ENCODE measurements around the gene CAPN14. TPM values are rescaled to one million over a fixed set of nuclear protein-coding genes. Genes with fewer than 3 reads are reported as not detected.

The CAPN14 gene
- total RNA-seq, 1 experiment from 2014 or later: not detected

DNA sequence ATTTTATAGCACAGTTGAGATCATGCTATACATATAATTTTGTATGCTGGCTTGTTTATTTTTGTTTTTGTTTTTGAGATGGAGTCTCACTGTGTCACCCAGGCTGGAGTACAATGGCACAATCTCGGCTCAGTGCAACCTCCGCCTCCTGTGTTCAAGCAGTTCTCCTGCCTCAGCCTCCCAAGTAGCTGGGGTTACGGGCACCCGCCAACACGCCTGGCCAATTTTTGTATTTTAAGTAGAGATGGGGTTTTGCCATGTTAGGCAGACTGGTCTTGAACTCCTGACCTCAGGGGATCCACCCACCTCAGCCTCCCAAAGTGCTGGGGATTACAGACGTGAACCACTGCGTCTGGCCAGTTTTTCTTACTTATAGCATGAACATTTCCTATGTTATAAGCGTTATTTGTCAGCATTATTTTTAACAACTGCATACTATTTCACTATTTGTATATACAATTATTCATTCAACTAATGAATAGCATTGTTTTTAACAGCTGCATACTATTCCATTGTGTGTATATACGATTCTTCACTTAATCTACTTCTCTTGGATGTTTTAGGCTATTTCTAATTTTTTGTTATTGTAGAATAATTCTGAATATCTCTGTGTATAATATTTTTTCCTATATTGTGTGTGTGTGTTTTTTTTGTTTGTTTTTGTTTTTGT is 20.2 kb upstream of the CAPN14 start:
- Histone ChIP-seq H3K4me2 (ENCODE audit: low read length) (no peak overlapping the region), H3K27me3 (ENCODE audit: insufficient read depth, low read length) (peaks cover 7% of the 10 kb centered on the region; the same call in 1 of the 2 replicates), H3K36me3 (ENCODE audit: control insufficient read depth in 1 of 2, insufficient read depth in 2 of 2, low read length in 2 of 2) (no peaks in the 10 kb centered on the region), H4K20me1 (ENCODE audit: insufficient read depth) (no peaks in the 10 kb centered on the region), H3K4me3 (replicated peaks in 1 of 2; ENCODE audit: low read depth in 1 of 2, low read length in 2 of 2) (no peak overlapping the region), H3K9me3 (ENCODE audit: control insufficient read depth in 1 of 2, insufficient read depth in 1 of 2, low read depth in 1 of 2, low read length in 2 of 2) (no peaks in the 10 kb centered on the region), H3K4me1 (ENCODE audit: control insufficient read depth in 1 of 2, insufficient read depth in 2 of 2, low read length in 2 of 2) (no peaks in the 10 kb centered on the region), H2AFZ (ENCODE audit: low read depth, low read length, poor library complexity, severe bottlenecking) (no peak overlapping the region), H3K79me2 (ENCODE audit: insufficient read depth, low read length) (no peaks in the 10 kb centered on the region), H3K9ac (ENCODE audit: low read length) (no peak overlapping the region), H3K9me2 (ENCODE audit: insufficient read depth) (no peaks in the 10 kb centered on the region), H3K27ac (ENCODE audit: low read depth, low read length) (no peak overlapping the region)
- CTCF ChIA-PET: no interaction called here
- no TSS peak for BruUV-seq (replicated peaks)
- intact Hi-C loops (cut with micrococcal nuclease): no loop called here
- POLR2A ChIA-PET: no interaction called here
- no peak for DNase-seq (ENCODE audit: low read depth, low spot score)
- TF ChIP-seq, protein P1, sequence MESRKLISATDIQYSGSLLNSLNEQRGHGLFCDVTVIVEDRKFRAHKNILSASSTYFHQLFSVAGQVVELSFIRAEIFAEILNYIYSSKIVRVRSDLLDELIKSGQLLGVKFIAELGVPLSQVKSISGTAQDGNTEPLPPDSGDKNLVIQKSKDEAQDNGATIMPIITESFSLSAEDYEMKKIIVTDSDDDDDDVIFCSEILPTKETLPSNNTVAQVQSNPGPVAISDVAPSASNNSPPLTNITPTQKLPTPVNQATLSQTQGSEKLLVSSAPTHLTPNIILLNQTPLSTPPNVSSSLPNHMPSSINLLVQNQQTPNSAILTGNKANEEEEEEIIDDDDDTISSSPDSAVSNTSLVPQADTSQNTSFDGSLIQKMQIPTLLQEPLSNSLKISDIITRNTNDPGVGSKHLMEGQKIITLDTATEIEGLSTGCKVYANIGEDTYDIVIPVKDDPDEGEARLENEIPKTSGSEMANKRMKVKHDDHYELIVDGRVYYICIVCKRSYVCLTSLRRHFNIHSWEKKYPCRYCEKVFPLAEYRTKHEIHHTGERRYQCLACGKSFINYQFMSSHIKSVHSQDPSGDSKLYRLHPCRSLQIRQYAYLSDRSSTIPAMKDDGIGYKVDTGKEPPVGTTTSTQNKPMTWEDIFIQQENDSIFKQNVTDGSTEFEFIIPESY (IDR thresholded peaks at IDR 0.05; ENCODE audit: extremely low read depth, insufficient replicate concordance, low read length): no peak
- no peak for TF ChIP-seq CBX3 (IDR thresholded peaks at IDR 0.05; ENCODE audit: low read depth)
- no peak for TF ChIP-seq YY1 (IDR thresholded peaks at IDR 0.05; ENCODE audit: extremely low read depth, insufficient replicate concordance, low read depth, low read length)
- no peak for TF ChIP-seq FOSL1 (IDR thresholded peaks at IDR 0.05; ENCODE audit: low read depth)
- ATAC-seq: no peak
- RAD21 ChIA-PET (ENCODE audit: low non-redundant PET in 1 of 2, low total read pairs in 2 of 2, uncharacterized antibody in 2 of 2, unreplicated experiment in 2 of 2): no interaction called here

DNA sequence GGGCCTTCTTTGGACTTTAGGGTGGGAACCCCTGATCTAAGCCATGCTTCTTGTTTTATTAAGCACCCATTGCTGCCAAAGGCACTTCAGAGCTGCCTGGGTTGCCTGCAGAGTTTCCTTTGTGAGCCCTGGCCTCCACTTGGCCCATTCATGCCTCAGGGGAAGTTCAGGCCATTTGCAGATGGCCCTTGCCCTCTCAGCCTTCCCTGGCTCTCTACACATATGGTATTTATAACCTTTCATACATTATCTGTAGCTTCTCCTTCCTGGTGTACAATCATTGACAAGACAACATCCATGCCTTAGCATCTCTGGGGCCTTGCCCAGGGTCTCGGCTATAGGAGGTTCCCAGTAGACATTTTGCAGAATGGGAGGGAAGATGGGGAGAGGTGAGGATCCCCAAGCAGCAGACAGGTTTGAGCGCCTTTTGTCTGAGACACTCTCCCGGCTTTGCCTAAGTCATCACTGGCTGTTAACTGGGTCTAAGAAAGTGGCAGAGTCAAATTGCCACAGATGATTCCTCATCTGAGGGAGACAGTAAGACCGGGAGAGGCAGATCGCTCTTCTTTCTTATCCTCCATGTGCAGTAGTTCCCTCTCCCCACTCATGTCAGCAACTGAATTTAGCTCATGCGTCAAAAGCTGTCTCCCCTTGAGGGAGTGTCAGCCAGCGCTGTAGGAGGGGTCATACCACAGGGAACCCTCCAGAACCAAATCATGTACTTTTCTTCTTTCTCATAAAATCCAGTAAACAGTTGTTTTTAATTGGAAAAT is 19.3 kb upstream of the CAPN14 start:
- ChIA-PET CTCF (no interaction called here), RAD21 (ENCODE audit: low non-redundant PET in 1 of 2, low total read pairs in 2 of 2, uncharacterized antibody in 2 of 2, unreplicated experiment in 2 of 2) (no interaction called here), POLR2A (no interaction called here)
- Histone ChIP-seq H3K36me3 (ENCODE audit: control insufficient read depth in 1 of 2, insufficient read depth in 2 of 2, low read length in 2 of 2) (no peaks in the 10 kb centered on the region), H3K9ac (ENCODE audit: low read length) (no peak overlapping the region), H3K4me2 (ENCODE audit: low read length) (no peak overlapping the region), H3K27me3 (ENCODE audit: insufficient read depth, low read length) (peaks cover 7% of the 10 kb centered on the region; the same call in 1 of the 2 replicates), H2AFZ (ENCODE audit: low read depth, low read length, poor library complexity, severe bottlenecking) (no peak overlapping the region), H3K9me3 (ENCODE audit: control insufficient read depth in 1 of 2, insufficient read depth in 1 of 2, low read depth in 1 of 2, low read length in 2 of 2) (no peaks in the 10 kb centered on the region), H3K4me3 (replicated peaks in 1 of 2; ENCODE audit: low read depth in 1 of 2, low read length in 2 of 2) (no peak overlapping the region), H3K79me2 (ENCODE audit: insufficient read depth, low read length) (no peaks in the 10 kb centered on the region), H3K9me2 (ENCODE audit: insufficient read depth) (no peaks in the 10 kb centered on the region), H3K4me1 (ENCODE audit: control insufficient read depth in 1 of 2, insufficient read depth in 2 of 2, low read length in 2 of 2) (no peaks in the 10 kb centered on the region), H4K20me1 (ENCODE audit: insufficient read depth) (no peaks in the 10 kb centered on the region), H3K27ac (ENCODE audit: low read depth, low read length) (no peak overlapping the region)
- DNase-seq (ENCODE audit: low read depth, low spot score): no peak
- intact Hi-C loops (cut with micrococcal nuclease): no loop called here
- no TSS peak for BruUV-seq (replicated peaks)
- ATAC-seq: no peak
- TF ChIP-seq POLR2AphosphoS5 (IDR thresholded peaks at IDR 0.05; ENCODE audit: low read depth, low read length) (no peak), JUND (IDR thresholded peaks at IDR 0.05) (no peak), CBX3 (IDR thresholded peaks at IDR 0.05; ENCODE audit: low read depth) (no peak), ZNF274 (IDR thresholded peaks at IDR 0.05; ENCODE audit: low read depth, low read length) (no peak), FOSL1 (IDR thresholded peaks at IDR 0.05; ENCODE audit: low read depth) (no peak), POLR2A (IDR thresholded peaks at IDR 0.05; ENCODE audit: borderline replicate concordance, extremely low read depth, insufficient read depth, insufficient read length) (no peak), RAD21 (IDR thresholded peaks at IDR 0.05; ENCODE audit: low read depth) (no peak), MAX (IDR thresholded peaks at IDR 0.05) (no peak), ZFX (IDR thresholded peaks at IDR 0.05) (no peak), CEBPB (IDR thresholded peaks at IDR 0.05; ENCODE audit: low read depth) (no peak), SP1 (IDR thresholded peaks at IDR 0.05; ENCODE audit: low read depth) (no peak)
- TF ChIP-seq, protein P2, sequence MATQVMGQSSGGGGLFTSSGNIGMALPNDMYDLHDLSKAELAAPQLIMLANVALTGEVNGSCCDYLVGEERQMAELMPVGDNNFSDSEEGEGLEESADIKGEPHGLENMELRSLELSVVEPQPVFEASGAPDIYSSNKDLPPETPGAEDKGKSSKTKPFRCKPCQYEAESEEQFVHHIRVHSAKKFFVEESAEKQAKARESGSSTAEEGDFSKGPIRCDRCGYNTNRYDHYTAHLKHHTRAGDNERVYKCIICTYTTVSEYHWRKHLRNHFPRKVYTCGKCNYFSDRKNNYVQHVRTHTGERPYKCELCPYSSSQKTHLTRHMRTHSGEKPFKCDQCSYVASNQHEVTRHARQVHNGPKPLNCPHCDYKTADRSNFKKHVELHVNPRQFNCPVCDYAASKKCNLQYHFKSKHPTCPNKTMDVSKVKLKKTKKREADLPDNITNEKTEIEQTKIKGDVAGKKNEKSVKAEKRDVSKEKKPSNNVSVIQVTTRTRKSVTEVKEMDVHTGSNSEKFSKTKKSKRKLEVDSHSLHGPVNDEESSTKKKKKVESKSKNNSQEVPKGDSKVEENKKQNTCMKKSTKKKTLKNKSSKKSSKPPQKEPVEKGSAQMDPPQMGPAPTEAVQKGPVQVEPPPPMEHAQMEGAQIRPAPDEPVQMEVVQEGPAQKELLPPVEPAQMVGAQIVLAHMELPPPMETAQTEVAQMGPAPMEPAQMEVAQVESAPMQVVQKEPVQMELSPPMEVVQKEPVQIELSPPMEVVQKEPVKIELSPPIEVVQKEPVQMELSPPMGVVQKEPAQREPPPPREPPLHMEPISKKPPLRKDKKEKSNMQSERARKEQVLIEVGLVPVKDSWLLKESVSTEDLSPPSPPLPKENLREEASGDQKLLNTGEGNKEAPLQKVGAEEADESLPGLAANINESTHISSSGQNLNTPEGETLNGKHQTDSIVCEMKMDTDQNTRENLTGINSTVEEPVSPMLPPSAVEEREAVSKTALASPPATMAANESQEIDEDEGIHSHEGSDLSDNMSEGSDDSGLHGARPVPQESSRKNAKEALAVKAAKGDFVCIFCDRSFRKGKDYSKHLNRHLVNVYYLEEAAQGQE (IDR thresholded peaks at IDR 0.05; ENCODE audit: low read depth): no peak
